SK-N-SH treated with all-trans-retinoic acid at 6 μM for 48 hours (cell line): ENCODE results near the gene RBBP4.

Source experiments
- ATAC-seq: fragments of 200-7000 bp; cut with Tn5 transposase; 3 replicates; pipeline ENCODE4 v1.9.1; 2020; ENCODE audit warnings: mild to moderate bottlenecking, moderate library complexity
- ARNTL ChIP-seq: fragments of 450-650 bp; formaldehyde crosslinking; IDR thresholded peaks from 2 replicates; pipeline ENCODE4 v1.5.0; 2020; ENCODE audit warnings: low read depth, mild to moderate bottlenecking, moderate library complexity, borderline replicate concordance
- CSDC2 ChIP-seq: fragments of 250-450 bp; sonication (Bioruptor Pico); IDR thresholded peaks from 2 replicates; pipeline ENCODE4 v1.5.0; 2020; ENCODE audit warnings: mild to moderate bottlenecking, moderate library complexity
- CSRNP3 ChIP-seq: fragments of 250-450 bp; sonication (Bioruptor Pico); IDR thresholded peaks from 2 replicates; pipeline ENCODE4 v1.5.1; 2021; ENCODE audit warnings: mild to moderate bottlenecking, moderate library complexity
- GLIS3 ChIP-seq: fragments of 250-450 bp; sonication (Bioruptor Pico); IDR thresholded peaks from 2 replicates; pipeline ENCODE4 v1.5.0; 2020; ENCODE audit warnings: mild to moderate bottlenecking, moderate library complexity
- OSR1 ChIP-seq: fragments of 250-450 bp; sonication (Bioruptor Pico); IDR thresholded peaks from 2 replicates; pipeline ENCODE4 v1.8.0; 2022; ENCODE audit warnings: moderate library complexity, mild to moderate bottlenecking, inconsistent platforms
- PATZ1 ChIP-seq: fragments of 250-450 bp; sonication (Bioruptor Pico); IDR thresholded peaks from 2 replicates; pipeline ENCODE4 v1.8.0; 2020; ENCODE audit warnings: mild to moderate bottlenecking, moderate library complexity, borderline replicate concordance
- POU6F1 ChIP-seq: fragments of 250-450 bp; sonication (Bioruptor Pico); IDR thresholded peaks from 2 replicates; pipeline ENCODE4 v1.8.0; 2021; ENCODE audit warnings: low read depth, mild to moderate bottlenecking, moderate library complexity, borderline replicate concordance
- PPARA ChIP-seq: fragments of 250-450 bp; sonication (Bioruptor Pico); IDR thresholded peaks from 2 replicates; pipeline ENCODE4 v1.5.0; 2020; ENCODE audit warnings: mild to moderate bottlenecking, borderline replicate concordance
- RARB ChIP-seq: fragments of 250-450 bp; sonication (Bioruptor Pico); IDR thresholded peaks from 2 replicates; pipeline ENCODE4 v1.8.0; 2021; ENCODE audit warnings: mild to moderate bottlenecking, moderate library complexity
- SNAI2 ChIP-seq: fragments of 250-450 bp; sonication (Bioruptor Pico); IDR thresholded peaks from 2 replicates; pipeline ENCODE4 v1.5.0; 2020; ENCODE audit warnings: mild to moderate bottlenecking, moderate library complexity
- TCF4 ChIP-seq: fragments of 250-450 bp; sonication (Bioruptor Pico); IDR thresholded peaks from 2 replicates; pipeline ENCODE4 v1.8.0; 2021; ENCODE audit warnings: mild to moderate bottlenecking, moderate library complexity, borderline replicate concordance
- TOX ChIP-seq: fragments of 250-450 bp; sonication (Bioruptor Pico); IDR thresholded peaks from 2 replicates; pipeline ENCODE4 v1.8.0; 2021; ENCODE audit warnings: mild to moderate bottlenecking, moderate library complexity, borderline replicate concordance
- ZFP3 ChIP-seq: fragments of 250-450 bp; sonication (Bioruptor Pico); IDR thresholded peaks from 2 replicates; pipeline ENCODE4 v1.5.0; 2020; ENCODE audit warnings: mild to moderate bottlenecking, moderate library complexity
- ZNF565 ChIP-seq: fragments of 450-650 bp; formaldehyde crosslinking; conservative IDR thresholded peaks from 2 replicates; pipeline ENCODE4 v1.5.0; 2020; ENCODE audit warnings: low read depth, mild to moderate bottlenecking, moderate library complexity
- ZNF8 ChIP-seq: fragments of 450-650 bp; formaldehyde crosslinking; IDR thresholded peaks from 2 replicates; pipeline ENCODE4 v1.5.0; 2020; ENCODE audit warnings: mild to moderate bottlenecking, moderate library complexity
- TF ChIP-seq, protein P1 (sequence below): fragments of 250-450 bp; sonication (Bioruptor Pico); IDR thresholded peaks from 2 replicates; pipeline ENCODE4 v1.5.1; 2020; ENCODE audit warnings: low read depth, mild to moderate bottlenecking, moderate library complexity
- TF ChIP-seq, protein P2 (sequence below): fragments of 250-450 bp; sonication (Bioruptor Pico); IDR thresholded peaks from 2 replicates; pipeline ENCODE4 v1.5.0; 2020; ENCODE audit warnings: mild to moderate bottlenecking, moderate library complexity

RBBP4 gene

GRCh38 chr1:32724678-32725614, 73.9 kb downstream of the RBBP4 start:
- peak; percentile 95 for ATAC-seq
- TF ChIP-seq CSDC2 = no peak
- no peak for TF ChIP-seq SNAI2 (CRISPR knock-in tag)
- no peak for TF ChIP-seq TCF4 (CRISPR knock-in tag)
- no peak for TF ChIP-seq ARNTL (CRISPR knock-in tag)
- TF ChIP-seq OSR1 = no peak
- no peak for TF ChIP-seq ZFP3 (CRISPR knock-in tag)

DNA sequence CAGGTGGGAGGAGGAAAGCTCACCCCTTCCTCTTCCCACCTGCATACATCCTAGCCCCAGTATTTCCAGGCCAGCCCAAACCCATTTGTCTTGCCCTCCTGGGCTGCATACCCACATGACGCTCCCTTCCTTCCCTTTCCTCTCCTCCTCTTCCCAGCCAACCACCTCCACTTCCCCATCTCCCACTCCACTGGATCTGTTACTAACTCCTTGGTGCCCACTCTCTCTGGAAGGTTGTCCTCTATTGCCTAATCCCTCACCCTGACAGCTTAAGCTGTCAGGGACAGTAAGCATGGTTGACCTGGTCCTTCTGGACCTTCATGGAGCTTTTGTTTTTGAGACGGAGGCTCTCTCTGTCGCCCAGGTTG, 74.6 kb downstream of the RBBP4 start:
- no peak for TF ChIP-seq RARB (CRISPR knock-in tag)
- TF ChIP-seq GLIS3 = no peak
- TF ChIP-seq, protein P1, sequence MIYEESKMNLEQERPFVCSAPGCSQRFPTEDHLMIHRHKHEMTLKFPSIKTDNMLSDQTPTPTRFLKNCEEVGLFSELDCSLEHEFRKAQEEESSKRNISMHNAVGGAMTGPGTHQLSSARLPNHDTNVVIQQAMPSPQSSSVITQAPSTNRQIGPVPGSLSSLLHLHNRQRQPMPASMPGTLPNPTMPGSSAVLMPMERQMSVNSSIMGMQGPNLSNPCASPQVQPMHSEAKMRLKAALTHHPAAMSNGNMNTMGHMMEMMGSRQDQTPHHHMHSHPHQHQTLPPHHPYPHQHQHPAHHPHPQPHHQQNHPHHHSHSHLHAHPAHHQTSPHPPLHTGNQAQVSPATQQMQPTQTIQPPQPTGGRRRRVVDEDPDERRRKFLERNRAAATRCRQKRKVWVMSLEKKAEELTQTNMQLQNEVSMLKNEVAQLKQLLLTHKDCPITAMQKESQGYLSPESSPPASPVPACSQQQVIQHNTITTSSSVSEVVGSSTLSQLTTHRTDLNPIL (CRISPR knock-in tag) = no peak
- no peak for TF ChIP-seq SNAI2 (CRISPR knock-in tag)
- TF ChIP-seq PATZ1 = no peak
- no peak for TF ChIP-seq PPARA (CRISPR knock-in tag)
- no peak for TF ChIP-seq OSR1
- no peak for TF ChIP-seq ZNF565 (CRISPR knock-in tag)
- no peak for TF ChIP-seq TCF4 (CRISPR knock-in tag)
- no peak for TF ChIP-seq ZNF8 (CRISPR knock-in tag)
- no peak for TF ChIP-seq TOX (CRISPR knock-in tag)
- no peak for TF ChIP-seq CSRNP3 (CRISPR knock-in tag)
- no peak for TF ChIP-seq ZFP3 (CRISPR knock-in tag)
- TF ChIP-seq POU6F1 (CRISPR knock-in tag) = no peak
- ATAC-seq = no peak

DNA sequence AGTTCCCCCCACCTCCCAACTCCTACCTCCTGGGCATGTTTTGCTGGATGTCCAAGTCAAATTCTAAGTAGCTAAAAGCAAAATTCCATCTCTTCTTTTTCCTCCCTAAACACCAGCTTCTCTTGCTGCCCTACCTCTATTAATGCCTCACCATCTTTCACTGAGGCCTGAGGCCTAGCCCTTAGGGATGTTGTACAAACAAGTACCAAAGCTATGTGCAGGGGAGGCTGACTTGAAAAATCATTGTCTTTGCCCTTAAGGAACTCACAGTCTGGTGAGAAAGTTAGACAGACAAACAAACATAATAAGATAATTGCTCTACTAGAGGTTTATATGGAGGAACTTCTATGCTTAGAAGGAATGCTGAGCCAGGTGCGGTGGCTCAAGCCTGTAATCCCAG, 76.9 kb downstream of the RBBP4 start:
- ATAC-seq = no peak
- TF ChIP-seq ARNTL (CRISPR knock-in tag) (no peak), CSRNP3 (CRISPR knock-in tag) (no peak), ZNF565 (CRISPR knock-in tag) (no peak)

GRCh38 chr1:32728413-32729077, 77.5 kb downstream of the RBBP4 start:
- no peak for TF ChIP-seq SNAI2 (CRISPR knock-in tag)
- TF ChIP-seq, protein P2, sequence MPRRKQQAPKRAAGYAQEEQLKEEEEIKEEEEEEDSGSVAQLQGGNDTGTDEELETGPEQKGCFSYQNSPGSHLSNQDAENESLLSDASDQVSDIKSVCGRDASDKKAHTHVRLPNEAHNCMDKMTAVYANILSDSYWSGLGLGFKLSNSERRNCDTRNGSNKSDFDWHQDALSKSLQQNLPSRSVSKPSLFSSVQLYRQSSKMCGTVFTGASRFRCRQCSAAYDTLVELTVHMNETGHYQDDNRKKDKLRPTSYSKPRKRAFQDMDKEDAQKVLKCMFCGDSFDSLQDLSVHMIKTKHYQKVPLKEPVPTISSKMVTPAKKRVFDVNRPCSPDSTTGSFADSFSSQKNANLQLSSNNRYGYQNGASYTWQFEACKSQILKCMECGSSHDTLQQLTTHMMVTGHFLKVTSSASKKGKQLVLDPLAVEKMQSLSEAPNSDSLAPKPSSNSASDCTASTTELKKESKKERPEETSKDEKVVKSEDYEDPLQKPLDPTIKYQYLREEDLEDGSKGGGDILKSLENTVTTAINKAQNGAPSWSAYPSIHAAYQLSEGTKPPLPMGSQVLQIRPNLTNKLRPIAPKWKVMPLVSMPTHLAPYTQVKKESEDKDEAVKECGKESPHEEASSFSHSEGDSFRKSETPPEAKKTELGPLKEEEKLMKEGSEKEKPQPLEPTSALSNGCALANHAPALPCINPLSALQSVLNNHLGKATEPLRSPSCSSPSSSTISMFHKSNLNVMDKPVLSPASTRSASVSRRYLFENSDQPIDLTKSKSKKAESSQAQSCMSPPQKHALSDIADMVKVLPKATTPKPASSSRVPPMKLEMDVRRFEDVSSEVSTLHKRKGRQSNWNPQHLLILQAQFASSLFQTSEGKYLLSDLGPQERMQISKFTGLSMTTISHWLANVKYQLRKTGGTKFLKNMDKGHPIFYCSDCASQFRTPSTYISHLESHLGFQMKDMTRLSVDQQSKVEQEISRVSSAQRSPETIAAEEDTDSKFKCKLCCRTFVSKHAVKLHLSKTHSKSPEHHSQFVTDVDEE (CRISPR knock-in tag) = no peak
- peak; percentile 87 for TF ChIP-seq ZFP3 (CRISPR knock-in tag)
- TF ChIP-seq, protein P1 (CRISPR knock-in tag) = no peak
- TF ChIP-seq, all 23 proteins: peak for 1
- no peak for ATAC-seq
